NCI-H345 treated with DMSO at 0.1 percent for 48 hours (cell line): ENCODE data around the gene REX1BD.
"Not testable (repeated sequence)": the region's sequence is repeated elsewhere in the genome, so short reads cannot be mapped to it uniquely, and the experiment has no call there.

Experiments used
- DNase-seq: peaks from one replicate; lab custom pipeline; 2025; ENCODE audit not compliant: unreplicated experiment; lab: John Stamatoyannopoulos, UW

The REX1BD gene

DNA sequence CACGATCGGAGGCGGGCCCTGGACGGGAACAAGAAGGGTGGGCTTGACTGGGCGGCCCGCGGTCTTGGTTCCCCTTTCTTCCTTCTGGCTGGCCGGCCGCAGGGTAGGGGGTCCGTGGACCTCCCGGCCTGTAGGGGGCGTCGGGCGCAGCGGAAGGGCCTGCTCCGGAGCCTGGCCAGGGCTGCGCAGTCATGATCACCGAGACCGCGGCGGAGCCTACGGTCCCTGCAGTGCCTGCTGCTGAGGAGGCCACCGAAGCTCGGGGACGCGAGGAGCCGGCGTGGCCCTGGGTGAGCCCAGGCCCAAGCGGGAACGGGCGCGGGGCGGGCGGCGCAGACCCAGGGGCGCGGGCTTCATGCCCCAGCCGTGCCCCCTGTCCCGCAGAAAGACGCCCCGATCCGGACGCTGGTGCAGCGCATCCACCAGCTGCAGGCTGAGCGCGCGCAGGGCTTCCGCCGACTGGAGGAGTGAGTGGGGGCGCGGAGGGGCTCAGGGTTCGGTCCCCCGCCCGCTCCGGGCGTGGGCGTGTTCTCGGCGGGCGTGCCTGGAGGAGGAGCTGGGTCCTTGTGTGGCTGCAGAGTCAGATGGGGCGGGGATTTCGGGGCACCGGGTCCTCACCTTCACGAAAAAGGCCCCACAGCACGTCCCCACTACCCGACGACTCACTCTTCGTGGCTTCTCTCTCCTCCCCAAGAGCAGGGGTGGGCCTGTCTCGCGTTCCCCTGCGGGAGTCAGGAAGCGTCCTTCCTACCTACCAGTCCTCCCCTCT lies at the start of gene REX1BD:
Gene REX1BD (plus strand): TSS at position 188 of the 769 bp plus-strand sequence. CDS start 4 bp downstream, at position 192.
- peak; percentile 52 for DNase-seq

DNA sequence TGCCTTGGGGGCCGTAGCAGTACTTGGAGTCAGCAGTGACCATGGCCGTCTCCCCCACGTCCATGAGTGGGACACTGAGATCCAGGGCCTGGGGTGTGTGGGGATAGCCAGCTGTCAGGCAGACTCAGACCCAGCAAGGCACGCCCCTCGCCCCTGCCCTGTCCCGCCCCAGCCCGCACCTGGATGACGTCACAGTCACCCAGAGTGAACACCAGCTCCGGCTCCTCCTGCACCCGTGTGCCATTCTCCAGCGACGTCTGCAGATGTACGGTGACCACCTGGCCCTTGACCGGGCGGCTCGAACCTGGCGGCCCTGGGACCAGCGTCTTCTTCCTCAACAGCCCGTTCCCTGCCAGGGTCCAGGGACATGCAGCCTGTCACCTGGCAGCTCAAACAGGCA lies 49.2 kb upstream of the REX1BD start:
- DNase-seq = no peak

DNA sequence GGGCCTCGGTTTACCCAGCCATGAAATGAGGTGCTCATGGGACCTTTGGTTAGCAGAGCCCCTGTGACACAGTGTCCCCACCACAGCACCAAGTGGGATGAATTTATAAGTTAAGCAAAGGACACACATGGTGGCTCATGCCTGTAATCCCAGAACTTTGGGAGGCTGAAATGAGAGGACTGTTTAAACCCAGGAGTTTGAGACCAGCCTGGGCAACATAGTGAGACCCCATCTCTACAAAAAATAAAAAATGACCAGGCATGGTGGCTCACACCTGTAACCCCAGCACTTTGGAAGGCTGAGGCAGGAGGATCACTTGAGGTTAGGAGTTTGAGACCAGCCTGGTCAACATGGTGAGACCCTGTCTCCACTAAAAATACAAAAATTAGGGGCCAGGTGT lies 48.4 kb upstream of the REX1BD start:
- not testable (repeated sequence) for DNase-seq

DNA sequence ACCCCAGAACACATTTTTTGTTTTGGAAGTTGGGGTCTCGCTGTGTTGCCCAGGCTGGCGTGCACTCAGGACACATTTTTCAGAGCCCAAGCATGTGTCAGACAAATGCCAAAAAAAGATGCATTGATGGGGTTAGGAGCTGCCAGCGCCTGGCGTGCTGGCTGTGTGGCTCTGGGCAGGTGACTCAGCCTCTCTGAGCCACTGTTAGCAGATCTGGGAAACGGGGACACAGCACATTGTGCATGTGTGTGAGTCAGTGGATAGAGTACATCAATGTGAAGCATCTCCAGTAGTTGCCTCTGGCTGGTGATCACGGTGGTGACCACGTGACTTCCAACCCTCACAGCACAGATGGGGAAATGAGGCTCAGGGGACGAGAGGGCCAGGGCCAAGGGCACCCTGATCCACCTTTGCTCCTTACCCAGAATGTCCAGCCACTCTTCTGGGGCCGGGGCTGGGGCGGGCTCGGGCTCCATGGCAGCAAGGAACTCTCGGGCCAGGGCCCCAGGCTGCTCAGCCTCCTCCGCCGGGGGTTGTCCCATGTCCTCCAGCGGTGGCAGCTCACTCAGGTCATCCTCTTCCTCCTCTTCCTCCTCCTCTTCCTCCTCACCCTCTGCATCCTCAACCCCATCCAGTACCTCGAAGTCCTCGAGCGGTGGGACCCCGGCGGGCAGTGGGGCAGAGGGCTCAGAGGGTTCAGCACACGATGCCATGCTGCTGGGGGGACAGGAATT lies 47.2 kb upstream of the REX1BD start:
- DNase-seq = no peak

DNA sequence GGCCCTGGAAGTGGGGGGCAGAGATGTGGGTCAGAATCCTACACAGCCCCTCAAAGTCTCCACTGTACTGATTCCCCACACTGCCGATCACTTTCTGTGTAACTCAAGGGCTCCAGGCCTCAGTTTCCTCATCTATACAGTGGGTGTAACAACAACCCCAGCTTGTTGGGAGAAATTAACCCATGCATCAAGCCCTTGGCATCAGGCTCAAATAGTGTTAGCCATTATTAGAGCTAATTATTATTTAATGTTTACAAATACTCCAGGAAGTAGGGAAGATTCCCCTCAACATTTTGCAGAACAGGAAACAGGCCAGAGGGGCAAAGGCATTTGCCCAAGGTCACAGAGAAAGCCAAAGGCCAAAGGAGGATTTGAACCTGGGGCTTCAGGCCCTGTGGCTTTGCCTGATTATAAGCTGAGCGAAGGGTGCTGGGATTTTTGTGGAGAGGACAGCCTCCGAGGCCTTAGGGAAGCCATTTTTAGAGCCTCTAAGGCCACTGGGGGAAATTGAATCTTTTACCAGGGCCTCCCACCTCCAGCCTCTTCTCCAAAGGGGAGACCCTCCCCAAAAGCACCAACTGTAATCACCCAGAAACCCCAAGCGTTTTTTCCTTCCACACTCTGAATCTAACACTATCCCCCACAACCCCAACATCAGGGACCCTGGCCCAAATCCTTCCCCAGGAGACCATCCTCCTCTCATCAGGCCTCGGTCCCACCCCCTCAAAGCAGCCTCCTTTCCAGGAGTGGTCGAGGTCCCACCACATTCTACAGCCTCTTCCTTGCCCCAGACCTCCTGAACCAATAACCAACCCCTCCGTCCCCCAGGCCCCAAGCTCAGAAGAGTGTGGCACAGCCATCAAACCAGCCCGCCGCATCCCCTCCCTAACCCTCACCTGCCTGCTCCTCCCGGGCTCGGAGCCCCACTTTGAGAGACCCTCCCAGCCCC lies 46.3 kb upstream of the REX1BD start:
- no peak for DNase-seq

DNA sequence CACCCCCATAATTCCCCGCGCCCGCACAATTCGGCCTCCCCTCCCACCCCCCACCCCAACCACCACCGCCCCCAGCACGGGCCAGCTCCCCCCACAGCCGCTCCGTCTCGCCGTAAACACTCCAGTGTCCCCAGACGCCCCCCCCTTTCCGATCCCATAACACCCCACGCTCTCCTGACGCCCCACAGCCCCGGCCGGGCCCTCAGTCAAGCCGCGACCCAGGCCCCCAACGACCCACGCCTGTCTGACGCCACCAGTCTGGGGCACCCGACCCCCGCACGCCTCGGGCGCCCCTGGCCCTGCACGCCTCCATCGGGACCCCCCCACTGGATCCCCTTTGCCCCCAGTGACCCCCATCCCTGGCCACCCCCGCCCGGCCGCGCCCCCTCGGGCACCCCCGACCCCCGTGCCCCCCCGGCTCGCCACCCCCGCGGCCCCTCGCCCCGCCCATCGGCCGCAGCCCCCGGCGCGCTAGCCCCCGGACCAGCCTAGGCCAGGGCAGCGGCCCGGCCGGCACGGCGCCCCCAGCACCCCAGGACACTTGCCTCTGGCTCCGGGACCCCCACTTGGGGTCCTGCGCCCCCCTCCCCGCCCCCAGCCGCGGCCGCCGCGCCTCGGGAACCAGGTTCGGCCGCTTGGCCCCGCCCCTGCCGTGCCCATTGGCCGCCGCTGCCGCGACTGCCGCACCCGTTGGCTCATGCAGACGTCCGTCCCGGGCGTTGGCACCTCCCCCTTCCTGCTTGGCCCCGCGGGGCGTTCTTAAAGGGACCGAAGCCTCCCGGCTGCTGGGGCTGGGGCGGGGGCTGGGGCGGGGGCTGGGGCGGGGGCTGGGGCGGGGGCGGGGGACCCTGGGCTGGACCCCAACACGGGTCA lies 45.4 kb upstream of the REX1BD start, which contains the start of gene FKBP8:
Gene FKBP8 (minus strand): TSS at position 633 of the 873 bp plus-strand sequence. CDS start 1,603 bp downstream, outside the sequence.
- peak; percentile 36 for DNase-seq

DNA sequence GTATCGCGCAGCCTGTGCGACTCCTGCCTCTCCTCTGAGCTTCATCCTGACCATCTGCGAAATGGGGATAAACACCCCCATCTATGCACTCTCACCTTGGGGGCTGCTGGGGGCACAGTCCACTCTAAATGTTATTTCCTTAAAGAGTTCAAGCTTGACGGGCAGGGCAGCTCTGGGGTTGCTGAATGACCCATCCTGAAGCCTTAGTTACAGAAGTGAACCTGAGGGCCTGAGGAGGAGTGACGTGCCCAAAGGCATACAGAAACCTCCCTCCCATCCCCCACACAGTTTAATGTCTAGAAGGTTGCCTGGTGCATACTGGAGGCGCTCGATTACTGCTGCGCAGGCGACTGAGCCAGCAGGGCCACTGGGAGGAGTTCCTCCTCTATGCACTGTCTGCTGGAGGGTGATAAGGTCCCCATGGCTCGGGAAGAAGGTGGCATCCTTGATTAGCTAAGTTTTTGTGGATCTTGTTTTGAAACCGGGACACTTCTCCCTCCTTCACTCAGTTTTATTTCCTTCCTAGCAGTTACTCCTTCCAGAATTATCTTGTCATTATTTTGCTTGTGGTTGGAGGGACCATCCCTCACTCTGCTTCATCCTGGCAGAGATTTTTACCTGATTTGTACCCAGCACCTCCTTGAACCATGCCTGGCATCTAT lies 44.7 kb upstream of the REX1BD start:
- DNase-seq = peak; percentile 6

DNA sequence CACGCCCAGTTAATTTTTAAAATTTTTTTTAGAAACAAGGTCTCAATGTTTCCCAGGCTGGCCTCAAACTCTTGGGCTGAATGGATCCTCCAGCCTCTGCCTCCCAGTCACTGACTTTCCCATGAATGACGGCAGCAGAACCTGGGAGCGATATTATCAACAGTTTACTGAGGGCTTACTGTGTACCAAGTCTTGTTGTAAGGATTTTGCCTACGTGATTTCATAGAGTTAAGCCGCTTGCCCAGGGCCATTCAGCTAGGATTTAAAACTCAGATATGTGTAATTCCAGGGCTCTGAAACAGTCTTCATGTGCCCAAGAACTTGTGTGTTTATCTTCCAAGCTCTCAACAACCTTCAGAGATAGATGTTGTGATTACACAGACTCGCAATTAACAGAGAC lies 37.0 kb upstream of the REX1BD start:
- DNase-seq = no peak

DNA sequence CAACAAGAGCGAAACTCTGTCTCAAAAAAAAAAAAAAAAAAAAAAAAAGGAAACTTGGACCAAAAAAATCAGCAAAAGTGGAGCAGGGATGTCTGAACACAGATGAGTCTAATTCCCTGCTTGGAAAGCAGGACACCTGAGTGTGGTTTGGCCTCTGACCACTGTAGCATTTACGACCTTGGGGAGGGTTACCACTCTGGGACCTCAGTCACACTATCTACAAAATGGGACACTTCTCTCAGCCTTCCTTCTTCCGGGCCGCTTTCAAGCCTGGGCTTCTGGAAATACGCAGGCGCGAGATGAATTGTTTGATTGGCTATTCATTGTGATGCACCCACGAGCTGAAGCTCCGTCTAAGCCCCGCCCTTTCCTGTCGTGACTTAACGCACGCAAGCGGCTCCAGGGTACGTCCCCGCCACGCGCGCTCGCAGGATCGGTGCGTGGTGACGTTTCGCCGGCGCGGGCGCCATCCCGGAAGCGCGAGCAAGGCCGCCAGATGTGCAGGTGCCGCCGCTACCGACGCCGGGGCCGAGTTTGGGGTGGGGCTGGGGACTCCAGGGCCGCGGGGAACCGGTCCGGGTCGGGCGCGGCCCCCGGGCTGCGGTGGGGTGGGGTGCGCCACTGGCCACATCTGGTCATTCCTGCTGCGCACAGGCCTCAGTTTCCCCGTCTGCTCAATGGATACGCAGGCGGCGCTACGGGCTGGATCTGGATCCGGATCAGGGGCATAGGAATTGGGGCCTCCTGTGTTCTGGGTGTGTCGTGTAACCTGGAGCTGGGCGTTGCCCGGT lies 31.0 kb upstream of the REX1BD start, which contains the start of gene KXD1:
Gene KXD1 (plus strand): TSS at position 460 of the 791 bp plus-strand sequence. CDS start 4,187 bp downstream, outside the sequence.
- DNase-seq = peak; percentile 93

DNA sequence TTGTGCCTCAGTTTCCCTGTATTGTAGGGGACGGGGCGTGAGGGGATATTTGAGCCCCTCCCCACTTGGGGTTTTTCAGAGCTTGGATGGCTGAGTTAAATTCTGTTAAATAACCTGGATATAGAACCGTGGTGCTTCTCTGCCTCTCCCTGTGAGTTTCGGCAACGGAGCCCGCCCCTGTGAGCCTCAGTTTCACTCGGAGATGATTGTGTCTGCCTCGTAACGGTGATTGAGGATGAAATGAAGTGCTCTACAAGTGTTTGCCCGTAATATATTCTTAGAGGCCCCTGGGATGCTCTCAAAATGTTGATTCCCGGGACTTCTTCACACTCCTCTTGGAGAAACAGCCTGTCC lies 30.4 kb upstream of the REX1BD start:
- DNase-seq = no peak

DNA sequence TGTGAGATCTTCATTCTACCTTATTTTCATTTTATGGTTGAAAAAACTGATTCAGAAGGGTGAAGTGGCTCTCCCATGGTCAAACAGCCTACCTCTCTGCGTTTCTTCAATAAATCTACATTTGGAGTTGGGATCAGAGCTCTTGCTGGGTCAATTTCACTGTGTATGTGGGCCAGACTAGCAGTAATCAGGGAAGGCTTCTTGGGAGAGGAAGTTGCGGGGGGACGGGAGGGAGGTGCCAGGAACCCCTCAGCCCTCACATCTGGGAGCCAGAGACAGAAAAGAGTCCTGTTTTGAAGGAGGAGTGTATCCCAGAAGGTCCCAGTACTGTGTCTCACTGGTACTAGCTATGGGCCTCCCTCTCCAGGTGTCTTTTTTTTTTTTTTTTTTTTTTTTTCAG lies 30.0 kb upstream of the REX1BD start:
- DNase-seq = no peak

DNA sequence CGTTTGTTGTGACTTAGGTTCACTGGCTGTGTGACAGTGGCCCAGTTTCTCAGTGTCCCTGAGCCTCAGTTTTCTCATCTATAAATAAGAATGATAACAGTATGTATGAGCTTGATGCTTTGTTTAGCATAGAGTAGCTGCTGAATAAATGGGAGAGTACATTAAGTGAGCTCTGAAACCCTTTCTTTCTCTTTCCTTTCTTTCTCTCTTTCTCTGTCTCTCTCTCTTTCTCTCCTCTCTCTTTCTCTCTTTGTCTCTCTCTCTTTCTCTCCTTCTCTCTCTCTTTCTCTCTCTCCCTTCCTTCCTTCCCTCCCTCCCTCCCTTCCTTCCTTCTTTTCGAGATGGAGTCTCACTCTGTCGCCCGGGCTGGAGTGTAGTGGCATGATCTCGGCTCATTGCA lies 28.9 kb upstream of the REX1BD start:
- DNase-seq = no peak

DNA sequence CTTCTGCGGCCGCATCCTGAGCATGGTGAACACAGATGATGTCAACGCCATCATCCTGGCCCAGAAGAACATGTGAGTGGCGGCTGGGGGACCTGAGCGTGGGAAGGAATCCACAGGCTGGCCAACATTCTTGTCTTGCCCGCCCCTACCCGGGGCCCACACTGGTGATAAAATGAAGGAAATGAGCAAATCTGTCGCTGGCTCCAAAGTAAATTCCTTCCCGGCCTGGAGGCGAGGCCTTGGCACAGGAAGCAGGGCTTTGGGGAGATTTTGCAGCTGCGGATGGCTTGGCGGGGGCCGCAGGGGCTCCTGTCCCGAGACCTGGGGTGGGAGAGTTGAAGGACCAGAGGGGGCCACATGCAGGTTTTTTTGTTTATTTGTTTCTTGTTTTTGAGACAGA lies 26.5 kb upstream of the REX1BD start:
- no peak for DNase-seq

DNA sequence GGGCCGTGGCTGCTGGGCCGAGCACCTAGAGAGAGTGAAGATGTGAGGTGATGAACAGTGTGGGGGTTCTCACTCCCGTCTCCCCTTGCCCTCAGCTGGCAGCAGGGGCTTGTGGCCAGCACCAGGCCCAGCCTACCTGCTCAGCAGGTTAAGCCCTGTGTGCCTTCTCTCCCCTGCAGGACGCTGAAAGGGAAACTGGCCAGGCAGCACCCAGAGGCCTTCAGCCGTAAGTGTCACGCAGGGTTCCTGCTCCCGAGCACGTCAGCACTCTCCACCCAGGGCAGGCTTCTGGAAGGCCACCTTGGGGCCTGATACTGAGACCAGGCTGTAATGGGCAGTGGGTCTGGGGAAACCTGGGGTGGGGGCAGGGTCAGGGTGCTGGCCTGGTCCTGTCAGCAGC lies 21.6 kb upstream of the REX1BD start:
- no peak for DNase-seq

DNA sequence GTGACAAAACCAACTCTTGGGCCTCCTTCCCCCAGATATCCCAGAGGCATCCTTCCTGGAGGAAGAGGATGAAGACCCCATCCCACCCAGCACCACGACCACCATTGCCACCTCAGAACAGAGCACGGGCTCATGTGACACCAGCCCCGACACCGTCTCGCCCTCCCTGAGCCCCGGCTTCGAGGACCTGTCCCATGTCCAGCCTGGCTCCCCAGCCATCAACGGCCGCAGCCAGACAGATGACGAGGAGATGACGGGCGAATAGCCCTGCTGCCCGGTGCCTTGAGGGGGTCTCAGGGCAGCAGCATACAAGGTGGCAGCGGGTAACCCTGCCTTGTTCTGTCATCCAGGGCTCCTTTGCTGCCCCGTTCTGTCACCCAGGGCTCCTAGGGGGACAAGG lies 20.2 kb upstream of the REX1BD start:
- no peak for DNase-seq

DNA sequence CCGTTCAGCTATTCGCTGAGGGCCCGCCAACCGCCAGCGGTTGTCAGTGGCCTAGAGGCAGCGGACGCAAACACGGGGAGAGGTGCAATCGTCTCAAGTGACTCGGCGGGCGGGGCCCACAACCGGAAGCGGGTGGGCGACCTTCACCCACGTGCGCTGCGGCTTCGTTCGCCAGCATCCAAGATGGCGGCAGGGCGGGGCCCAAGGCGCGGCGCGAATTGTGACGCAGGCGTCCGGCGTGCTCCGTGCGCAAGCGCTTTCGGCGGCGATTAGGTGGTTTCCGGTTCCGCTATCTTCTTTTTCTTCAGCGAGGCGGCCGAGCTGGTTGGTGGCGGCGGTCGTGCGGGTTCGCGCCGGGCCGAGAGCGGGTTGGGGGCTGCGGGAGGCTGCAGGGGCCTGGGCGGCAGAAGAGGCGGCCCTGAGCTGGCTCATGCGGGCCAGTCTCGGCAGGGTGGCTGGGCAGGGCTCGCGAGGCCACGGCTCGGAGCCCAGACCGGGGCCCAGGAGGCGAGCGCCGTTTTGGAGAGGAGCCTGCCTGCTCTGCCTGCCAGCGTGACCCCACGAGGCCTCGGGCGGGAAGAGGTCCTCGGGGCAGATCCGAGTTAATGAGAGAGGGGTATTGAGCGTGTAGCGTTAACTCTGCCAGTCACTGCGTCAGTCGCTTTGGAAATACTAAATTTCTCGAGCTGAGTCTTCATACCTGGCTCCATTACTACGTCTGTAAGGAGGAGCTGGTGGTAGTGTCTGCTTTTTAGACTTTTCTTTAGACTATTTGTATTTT lies 16.8 kb upstream of the REX1BD start, which contains the start of gene UBA52:
Gene UBA52 (plus strand): TSS at position 294 of the 781 bp plus-strand sequence. CDS start 1,444 bp downstream, outside the sequence.
- peak; percentile 85 for DNase-seq

DNA sequence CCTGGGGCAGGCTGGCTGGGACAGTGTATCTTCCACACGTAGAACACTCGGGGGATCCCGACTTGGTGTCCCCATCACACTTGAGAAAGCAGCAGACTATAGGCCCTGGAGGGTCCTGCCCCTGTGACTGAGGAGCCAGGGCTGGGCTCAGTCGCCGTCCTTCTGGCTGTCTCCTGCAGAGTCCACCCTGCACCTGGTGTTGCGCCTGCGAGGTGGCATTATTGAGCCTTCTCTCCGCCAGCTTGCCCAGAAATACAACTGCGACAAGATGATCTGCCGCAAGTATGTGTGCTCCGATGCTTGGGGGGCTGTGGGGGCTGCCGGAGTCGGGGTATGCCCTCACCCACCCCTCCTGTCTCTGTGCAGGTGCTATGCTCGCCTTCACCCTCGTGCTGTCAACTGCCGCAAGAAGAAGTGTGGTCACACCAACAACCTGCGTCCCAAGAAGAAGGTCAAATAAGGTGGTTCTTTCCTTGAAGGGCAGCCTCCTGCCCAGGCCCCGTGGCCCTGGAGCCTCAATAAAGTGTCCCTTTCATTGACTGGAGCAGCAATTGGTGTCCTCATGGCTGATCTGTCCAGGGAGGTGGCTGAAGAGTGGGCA lies 13.8 kb upstream of the REX1BD start:
- no peak for DNase-seq

DNA sequence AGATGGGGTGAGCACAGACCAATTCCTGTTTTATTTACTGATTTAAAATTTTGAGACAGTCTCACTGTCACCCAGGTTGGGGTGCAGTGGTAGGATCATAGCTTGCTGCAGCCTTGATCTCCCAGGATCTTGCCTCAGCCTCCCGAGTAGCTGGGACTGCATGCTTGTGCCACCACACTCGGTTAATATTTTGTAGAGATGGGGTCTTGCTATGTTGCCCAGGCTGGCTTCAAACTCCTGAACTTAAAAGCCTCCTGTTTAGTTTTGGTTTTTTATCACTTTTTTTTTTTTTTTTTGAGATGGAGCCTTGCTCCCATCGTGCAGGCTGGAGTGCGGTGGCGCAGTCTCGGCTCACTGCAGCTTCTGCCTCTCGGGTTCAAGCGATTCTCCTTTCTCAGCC lies 12.2 kb upstream of the REX1BD start:
- DNase-seq = no peak
